HG03045 (cell line): Measurements from ENCODE around the gene GNG12.
"Not testable (repeated sequence)": the region's sequence is repeated elsewhere in the genome, so short reads cannot be mapped to it uniquely, and the experiment has no call there.

Experiments
- ATAC-seq: cut with Tn5 transposase; IDR thresholded peaks from one replicate; pipeline ENCODE4 v1.9.1; 2021; ENCODE audit warnings: mild to moderate bottlenecking, moderate library complexity; ENCODE audit not compliant: unreplicated experiment

GNG12 gene

GRCh38 chr1:67735806-67736627 is 97.2 kb downstream of the GNG12 start:
- ATAC-seq, result peak; percentile 95

- ATAC-seq, result no peak
Observed at GRCh38 chr1:67735206-67735605, 98.1 kb downstream of the GNG12 start.

GRCh38 chr1:67734323-67734690 is 99.0 kb downstream of the GNG12 start:
- no peak for ATAC-seq

GRCh38 chr1:67733681-67734322 is 99.5 kb downstream of the GNG12 start:
- no peak for ATAC-seq

- peak; percentile 44 for ATAC-seq
Observed at GRCh38 chr1:67732750-67733151, 100.5 kb downstream of the GNG12 start.

- no peak for ATAC-seq
Observed at GRCh38 chr1:67731322-67731721, 101.9 kb downstream of the GNG12 start.

GRCh38 chr1:67730312-67730711 is 103.0 kb downstream of the GNG12 start:
- ATAC-seq, result not testable (repeated sequence)

- no peak for ATAC-seq
Observed at GRCh38 chr1:67729872-67730271, 103.4 kb downstream of the GNG12 start.

- ATAC-seq, result no peak
Observed at GRCh38 chr1:67726224-67726623, 107.0 kb downstream of the GNG12 start.

GRCh38 chr1:67724928-67725560 is 108.2 kb downstream of the GNG12 start:
- no peak for ATAC-seq

GRCh38 chr1:67723620-67724019 is 109.6 kb downstream of the GNG12 start:
- peak; percentile 76 for ATAC-seq

GRCh38 chr1:67723126-67723525 is 110.1 kb downstream of the GNG12 start:
- ATAC-seq, result no peak

GRCh38 chr1:67722292-67722944 is 110.8 kb downstream of the GNG12 start:
- no peak for ATAC-seq

- ATAC-seq, result no peak
Observed at GRCh38 chr1:67721650-67722291, 111.5 kb downstream of the GNG12 start.

GRCh38 chr1:67721112-67721511 is 112.2 kb downstream of the GNG12 start:
- ATAC-seq, result no peak

- ATAC-seq, result no peak
Observed at GRCh38 chr1:67719329-67720196, 113.7 kb downstream of the GNG12 start.

GRCh38 chr1:67717876-67718275 is 115.4 kb downstream of the GNG12 start:
- no peak for ATAC-seq

GRCh38 chr1:67716800-67717199 is 116.5 kb downstream of the GNG12 start:
- ATAC-seq, result no peak

GRCh38 chr1:67715819-67716218 is 117.4 kb downstream of the GNG12 start:
- ATAC-seq, result no peak
